ENCODE data around the gene COL8A2. TPM values are rescaled to one million over a fixed set of nuclear protein-coding genes. Genes with fewer than 3 reads are reported as not detected.

COL8A2 gene
- total RNA-seq, 4 donors from 2014 or later = 1.2 to 16.6 (median 5.8) TPM

DNA sequence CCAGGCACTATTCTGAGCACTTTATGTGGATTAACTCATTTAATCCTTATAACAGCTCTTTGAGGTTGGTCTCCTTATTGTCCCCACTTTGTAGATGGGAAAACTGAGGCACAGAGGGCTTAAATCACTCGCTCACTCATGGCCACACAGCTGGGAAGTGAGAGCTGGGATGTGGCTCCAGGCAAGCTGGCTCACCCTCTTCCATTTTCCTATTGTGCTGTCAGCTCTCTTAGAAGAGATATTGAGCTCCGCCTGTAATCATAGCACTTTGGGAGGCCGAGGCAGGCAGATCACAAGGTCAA is 3.8 kb upstream of the COL8A2 start:
- Histone ChIP-seq H3K27ac (no peak overlapping the region), H3K36me3 (no peaks in the 10 kb centered on the region)
- intact Hi-C loops (cut with DNase I; ENCODE audit: low total_unique reads) = loop anchor here (10.0 kb wide), 1 partner anchor 296 kb away; no protein-coding TSS in a partner anchor

DNA sequence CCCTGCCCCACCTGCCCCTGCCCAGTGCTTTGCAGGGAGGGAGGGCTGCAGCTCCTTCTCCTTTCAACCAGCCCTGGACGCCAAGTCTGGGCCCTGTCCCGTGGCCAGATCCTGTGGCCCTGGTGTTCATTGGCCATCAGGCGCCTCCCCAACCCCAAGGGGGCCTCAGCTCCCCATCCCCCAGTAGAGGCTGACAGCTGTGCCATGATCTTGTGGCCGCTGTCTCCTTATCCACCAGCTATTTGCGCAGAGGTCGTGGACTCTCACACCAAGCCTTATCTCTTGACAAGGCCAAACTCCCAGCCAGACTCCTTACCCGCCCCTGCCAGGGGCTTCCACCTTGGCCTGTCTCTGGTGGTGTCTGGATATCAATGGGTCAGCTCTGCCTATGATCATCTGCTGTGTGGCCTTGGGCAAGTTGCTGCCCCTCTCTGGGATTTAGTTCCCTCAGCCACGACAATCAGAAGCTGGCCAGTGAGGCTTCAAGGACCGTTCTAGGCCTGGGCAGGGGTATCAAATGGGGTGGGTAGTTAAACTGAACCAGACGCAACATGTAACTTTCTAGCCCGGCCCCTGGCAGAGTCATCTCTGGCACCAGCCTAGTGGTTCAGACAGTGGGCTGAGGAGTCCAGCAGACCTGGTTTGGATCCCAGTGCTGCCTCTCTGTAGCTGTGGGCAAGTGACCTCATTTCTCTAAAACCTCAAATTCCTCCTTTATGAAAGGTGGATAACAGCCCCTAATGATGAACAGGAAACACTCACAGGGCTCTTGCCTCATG is 3.3 kb upstream of the COL8A2 start:
- H3K27me3 ChIP-seq = peaks cover 0 to 3% of the 10 kb centered on the region in 2 donors
- TF ChIP-seq, protein P1, sequence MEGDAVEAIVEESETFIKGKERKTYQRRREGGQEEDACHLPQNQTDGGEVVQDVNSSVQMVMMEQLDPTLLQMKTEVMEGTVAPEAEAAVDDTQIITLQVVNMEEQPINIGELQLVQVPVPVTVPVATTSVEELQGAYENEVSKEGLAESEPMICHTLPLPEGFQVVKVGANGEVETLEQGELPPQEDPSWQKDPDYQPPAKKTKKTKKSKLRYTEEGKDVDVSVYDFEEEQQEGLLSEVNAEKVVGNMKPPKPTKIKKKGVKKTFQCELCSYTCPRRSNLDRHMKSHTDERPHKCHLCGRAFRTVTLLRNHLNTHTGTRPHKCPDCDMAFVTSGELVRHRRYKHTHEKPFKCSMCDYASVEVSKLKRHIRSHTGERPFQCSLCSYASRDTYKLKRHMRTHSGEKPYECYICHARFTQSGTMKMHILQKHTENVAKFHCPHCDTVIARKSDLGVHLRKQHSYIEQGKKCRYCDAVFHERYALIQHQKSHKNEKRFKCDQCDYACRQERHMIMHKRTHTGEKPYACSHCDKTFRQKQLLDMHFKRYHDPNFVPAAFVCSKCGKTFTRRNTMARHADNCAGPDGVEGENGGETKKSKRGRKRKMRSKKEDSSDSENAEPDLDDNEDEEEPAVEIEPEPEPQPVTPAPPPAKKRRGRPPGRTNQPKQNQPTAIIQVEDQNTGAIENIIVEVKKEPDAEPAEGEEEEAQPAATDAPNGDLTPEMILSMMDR (IDR thresholded peaks at IDR 0.05) = no peak
- TF ChIP-seq POLR2A (IDR thresholded peaks at IDR 0.05) = no peak
- intact Hi-C loops (cut with DNase I; ENCODE audit: low total_unique reads) = loop anchor here (10.0 kb wide), 1 partner anchor 296 kb away; no protein-coding TSS in a partner anchor
- no peak for DNase-seq
- no peaks in the 10 kb centered on the region for H3K36me3 ChIP-seq
- H3K4me1 ChIP-seq = peaks cover 0 to 6% of the 10 kb centered on the region in 2 donors
- H3K9me3 ChIP-seq = no peaks in the 10 kb centered on the region
- H3K4me3 ChIP-seq = no peak overlapping the region
- no peak overlapping the region for H3K27ac ChIP-seq

More for the DNA sequence above, 3.8 kb upstream of the COL8A2 start:
- H3K4me3 ChIP-seq = no peak overlapping the region
- no peak for DNase-seq
- H3K27me3 ChIP-seq = peaks cover 0 to 3% of the 10 kb centered on the region in 2 donors
- no peaks in the 10 kb centered on the region for H3K9me3 ChIP-seq
- TF ChIP-seq, protein P1 (IDR thresholded peaks at IDR 0.05) = no peak
- peaks cover 0 to 6% of the 10 kb centered on the region in 2 donors for H3K4me1 ChIP-seq

- TF ChIP-seq POLR2A (IDR thresholded peaks at IDR 0.05) = no peak
- TF ChIP-seq, protein P1 (IDR thresholded peaks at IDR 0.05) = no peak
- Histone ChIP-seq H3K36me3 (no peaks in the 10 kb centered on the region), H3K4me3 (no peak overlapping the region), H3K27me3 (peaks cover 0 to 3% of the 10 kb centered on the region in 2 donors), H3K4me1 (peaks cover 0 to 6% of the 10 kb centered on the region in 2 donors), H3K27ac (no peak overlapping the region), H3K9me3 (no peaks in the 10 kb centered on the region)
- DNase-seq = no peak
- intact Hi-C loops (cut with DNase I; ENCODE audit: low total_unique reads) = loop anchor here (10.0 kb wide), 1 partner anchor 298 kb away; no protein-coding TSS in a partner anchor
Observed at GRCh38 chr1:36126797-36127500, 1.9 kb upstream of the COL8A2 start.

DNA sequence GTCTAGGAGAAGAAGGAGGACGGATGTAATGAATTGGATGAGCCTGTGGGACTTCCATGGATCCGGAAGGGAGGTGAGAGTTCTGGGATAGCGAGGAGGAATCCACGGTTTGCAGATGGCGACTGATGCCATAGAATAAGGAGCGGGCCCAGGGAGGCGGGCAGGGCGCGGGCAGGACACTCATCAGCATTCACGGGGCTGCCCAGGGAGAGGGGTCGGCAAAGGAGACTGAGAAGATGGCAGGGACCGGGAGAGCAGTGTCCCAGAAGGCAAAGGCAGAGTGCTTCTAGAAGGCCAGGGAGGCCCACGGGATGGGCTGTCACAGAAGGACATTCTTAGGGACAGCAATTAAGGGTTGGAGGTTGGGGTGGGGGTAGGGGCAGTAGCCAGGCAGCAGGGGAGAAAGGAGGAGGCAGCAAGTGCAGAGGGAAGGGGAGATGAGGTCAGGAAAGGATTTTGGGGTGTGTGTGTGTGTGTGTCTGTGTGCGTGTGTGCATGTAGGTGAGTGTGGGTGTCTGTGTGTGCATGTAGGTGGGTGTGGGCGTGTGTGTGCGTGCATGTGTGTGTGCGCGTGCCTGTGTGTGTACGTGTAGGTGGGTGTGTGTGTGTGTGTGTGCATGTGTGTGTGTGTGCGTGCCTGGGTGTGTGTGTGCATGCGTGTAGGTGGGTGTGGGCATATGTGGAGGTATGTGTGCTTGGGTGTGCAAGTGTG is 1.1 kb upstream of the COL8A2 start:
- H3K27me3 ChIP-seq = peaks cover 0 to 3% of the 10 kb centered on the region in 2 donors
- no peak for DNase-seq
- no peaks in the 10 kb centered on the region for H3K9me3 ChIP-seq
- no peak overlapping the region for H3K27ac ChIP-seq
- no peaks in the 10 kb centered on the region for H3K36me3 ChIP-seq
- peaks cover 0 to 6% of the 10 kb centered on the region in 2 donors for H3K4me1 ChIP-seq
- intact Hi-C loops (cut with DNase I; ENCODE audit: low total_unique reads) = loop anchor here (10.0 kb wide), 1 partner anchor 299 kb away; no protein-coding TSS in a partner anchor
- no peak for TF ChIP-seq POLR2A (IDR thresholded peaks at IDR 0.05)
- TF ChIP-seq, protein P1 (IDR thresholded peaks at IDR 0.05) = no peak
- no peak overlapping the region for H3K4me3 ChIP-seq

Data from uterus (tissue), 4 donors.